HG03103 (cell line): ENCODE results near the gene TIAM1.

Experiments used
- ATAC-seq: cut with Tn5 transposase; IDR thresholded peaks from one replicate; pipeline ENCODE4 v1.9.1; 2021; ENCODE audit warnings: low read depth; ENCODE audit not compliant: unreplicated experiment

TIAM1 gene

DNA sequence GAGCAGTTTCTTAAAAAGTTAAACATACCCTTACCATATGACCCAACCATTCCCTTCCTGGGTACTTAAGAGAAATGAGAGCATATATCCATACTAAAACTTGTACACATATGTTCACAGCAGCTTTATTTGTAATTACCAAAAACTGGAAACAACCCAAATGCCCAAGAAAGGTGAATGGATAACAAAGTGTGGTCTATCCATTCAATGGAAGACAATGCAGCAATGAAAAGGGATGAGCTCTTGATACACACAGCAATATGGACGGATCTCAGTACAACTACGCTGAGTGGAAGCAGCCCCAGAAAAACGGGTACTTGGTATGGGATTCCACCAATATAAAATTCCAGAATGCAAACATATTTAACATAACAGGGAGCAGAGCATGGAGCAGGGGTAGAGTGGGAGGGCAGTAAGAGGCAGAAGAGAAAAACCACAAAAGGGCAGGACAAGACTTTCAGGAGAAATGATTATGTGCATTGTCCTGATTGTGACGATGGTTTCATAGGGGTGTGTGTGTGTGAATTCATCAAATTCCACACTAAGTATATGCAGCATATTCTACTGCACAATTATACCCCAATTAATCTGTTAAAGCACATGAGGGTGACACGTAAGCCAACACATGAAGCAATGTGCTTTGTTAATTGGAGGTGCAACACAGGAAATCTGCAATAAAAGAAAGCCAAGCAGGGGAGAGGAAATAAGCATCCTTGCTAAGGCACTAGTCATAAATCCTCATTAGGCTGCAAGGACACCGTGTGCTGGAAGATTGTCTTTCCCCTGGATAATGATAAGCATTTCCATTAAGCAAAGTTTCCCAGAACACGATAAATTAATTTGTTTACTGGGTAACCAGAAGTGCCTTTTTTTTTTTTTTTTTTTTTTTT lies 192.7 kb downstream of the TIAM1 start:
- no peak for ATAC-seq

DNA sequence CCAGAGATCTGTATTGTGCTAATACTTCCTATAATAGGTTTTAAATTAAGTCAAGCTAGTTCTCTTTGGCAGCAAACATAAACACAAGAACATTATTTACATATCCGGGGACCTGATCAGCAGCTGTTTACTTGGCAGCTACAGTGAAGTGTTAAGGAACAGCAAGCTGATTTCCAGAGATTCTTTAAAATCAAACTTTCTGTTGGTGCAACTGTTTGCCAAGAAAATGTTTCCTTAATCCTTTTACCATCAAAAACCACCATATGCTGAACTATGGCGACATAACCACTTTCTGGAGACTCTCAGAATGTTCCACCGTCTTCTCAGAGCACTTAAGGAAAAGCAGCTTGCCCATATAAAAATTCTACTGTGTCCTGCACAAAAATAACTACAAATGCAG lies 198.8 kb downstream of the TIAM1 start:
- no peak for ATAC-seq

DNA sequence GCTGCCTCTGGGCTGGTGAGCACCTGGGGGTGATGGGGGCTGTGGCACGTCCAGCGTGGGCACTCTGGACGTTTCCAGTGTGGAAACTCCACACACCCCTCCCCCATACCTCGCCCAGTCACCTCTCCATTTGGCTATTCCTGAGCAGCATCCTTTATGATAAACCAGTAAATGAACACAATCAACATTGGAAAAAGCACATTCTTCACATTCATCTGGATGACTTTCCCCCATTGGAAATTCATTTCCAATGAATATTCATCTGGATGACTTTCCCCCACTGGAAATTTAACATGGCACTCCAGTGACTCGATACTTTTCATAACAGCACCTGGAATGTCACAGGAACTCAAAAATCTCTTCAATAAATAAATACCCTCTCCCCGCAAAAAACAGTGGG lies 201.0 kb downstream of the TIAM1 start:
- ATAC-seq = no peak

DNA sequence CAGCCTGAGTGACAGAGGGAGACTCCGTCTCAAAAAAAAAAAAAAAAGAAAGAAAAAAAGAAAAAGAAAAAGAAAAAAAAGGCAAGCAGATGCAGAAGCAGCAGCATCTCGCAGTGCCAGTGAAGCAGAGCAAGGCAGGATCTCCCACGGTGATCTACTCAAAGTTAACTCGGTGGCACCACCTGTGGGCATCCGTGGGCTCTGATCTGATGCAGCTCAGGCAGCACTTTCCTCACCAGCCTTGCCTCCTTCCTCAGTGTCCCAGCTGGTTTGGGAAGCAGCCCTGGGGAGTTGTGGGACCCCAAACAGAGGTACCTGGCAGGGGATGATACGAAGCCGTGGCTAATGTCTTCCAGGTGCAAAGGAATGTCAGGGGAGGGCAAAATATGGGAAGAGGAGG lies 201.5 kb downstream of the TIAM1 start:
- ATAC-seq = no peak

GRCh38 chr21:31141389-31142000 lies 202.6 kb downstream of the TIAM1 start:
- no peak for ATAC-seq

- ATAC-seq = no peak
These were observed 203.4 kb downstream of the TIAM1 start for GRCh38 chr21:31140676-31141075.

- no peak for ATAC-seq
These were observed 204.0 kb downstream of the TIAM1 start for GRCh38 chr21:31140025-31140424.

GRCh38 chr21:31137960-31138359 lies 206.1 kb downstream of the TIAM1 start:
- no peak for ATAC-seq

- ATAC-seq = peak; percentile 64
These were observed 207.2 kb downstream of the TIAM1 start for GRCh38 chr21:31136891-31137290.

DNA sequence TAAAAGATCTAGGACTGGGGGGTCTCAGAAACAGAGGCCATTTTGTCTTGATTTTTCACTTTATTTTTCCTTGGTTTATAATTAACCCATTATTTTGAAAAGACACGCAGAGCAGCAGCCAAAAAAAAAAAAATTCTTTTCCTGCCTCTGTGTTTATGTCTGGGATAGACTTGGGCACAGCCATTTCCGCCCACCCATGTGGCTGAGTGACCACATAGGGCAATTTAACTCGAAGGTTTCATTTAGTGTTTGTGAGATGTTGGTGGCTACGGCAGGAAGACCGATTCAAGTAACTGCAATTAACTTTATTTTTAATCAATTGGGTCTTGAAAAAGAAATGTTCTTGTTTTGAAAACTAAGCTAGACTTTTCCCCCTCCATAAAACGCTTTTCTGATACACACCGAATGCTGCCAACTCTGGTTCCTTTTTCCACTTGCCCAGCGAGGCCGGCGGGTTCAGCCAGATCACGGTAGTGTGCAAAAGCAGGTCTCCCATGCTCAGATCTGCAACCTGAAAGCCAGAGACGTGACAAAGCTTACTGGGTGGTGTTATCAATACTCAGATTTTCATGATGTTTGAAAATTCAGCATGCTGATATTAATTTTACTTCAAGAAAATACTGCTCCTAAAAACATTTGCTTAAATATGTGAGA lies 208.4 kb downstream of the TIAM1 start:
- ATAC-seq = no peak

- ATAC-seq = no peak
These were observed 210.7 kb downstream of the TIAM1 start for GRCh38 chr21:31133243-31133830.

DNA sequence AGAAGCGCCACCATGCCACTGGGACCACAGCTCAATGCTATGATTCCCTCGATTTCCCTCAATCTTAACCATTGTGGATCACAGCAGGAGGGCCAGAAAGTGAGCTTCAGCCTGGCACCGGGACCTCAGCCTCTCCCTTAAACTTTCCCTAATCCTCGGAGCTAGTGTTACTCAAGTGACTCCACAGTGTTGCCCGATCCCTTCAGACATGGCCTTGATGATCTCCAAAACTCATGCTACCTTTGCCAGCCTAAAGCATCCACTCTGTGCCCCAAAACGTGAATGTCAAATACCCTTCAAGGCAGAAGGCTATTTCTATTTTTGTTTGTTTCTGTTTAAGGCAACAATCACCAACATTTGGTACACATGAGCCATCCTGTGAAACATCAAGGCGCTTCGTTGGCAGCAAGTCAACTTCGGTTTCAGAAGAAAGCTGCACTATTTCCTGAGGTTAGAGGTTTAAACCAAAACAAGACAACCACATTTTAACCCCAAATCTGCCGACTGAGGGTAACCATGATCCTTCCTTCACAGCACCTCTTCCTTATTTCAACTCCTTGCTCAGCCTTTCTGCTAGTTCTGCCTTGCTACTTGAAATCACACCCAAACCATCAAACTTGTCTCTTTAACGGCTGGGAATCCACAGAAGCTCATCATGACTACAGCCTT lies 211.4 kb downstream of the TIAM1 start:
- peak; percentile 60 for ATAC-seq

DNA sequence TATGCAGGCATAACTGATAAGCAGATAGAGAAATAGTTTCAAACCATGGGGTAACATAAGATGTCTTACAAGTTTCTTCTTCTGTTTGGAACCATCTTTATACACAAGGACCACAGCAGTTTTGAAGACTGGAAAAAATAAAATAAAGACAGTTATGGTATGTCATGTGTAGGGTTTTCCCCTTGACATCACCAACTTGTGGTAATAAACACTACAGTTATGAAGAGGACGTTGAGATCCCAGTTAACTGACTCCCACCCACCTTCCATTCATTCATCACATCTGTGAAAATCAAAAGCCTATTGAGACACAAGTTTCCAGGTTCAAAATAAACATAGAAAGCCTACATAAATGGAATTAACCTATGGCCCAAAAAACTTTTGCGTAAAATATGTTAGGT lies 213.2 kb downstream of the TIAM1 start:
- no peak for ATAC-seq

- ATAC-seq = no peak
These were observed 215.8 kb downstream of the TIAM1 start for GRCh38 chr21:31128234-31128633.

- peak; percentile 90 for ATAC-seq
These were observed 220.1 kb downstream of the TIAM1 start for GRCh38 chr21:31124010-31124409.

DNA sequence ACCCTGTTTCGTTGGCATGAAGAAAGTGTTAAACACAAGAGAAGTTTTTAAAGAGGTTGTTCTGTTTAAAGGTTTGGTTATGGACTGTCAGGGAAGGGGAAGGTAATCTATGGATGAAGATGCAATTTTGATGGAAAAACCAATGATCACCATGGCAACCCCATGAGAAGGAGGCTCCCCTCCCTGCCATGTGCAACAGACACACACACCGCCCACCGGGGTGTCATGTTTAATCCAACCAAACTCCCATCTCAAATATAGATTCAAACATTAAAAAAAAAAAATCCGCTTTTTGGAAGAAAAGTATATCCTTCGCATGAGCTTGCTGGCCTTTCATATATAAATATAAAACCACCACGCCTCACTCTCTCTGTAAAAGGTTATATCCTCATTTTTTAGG lies 224.9 kb downstream of the TIAM1 start:
- no peak for ATAC-seq

DNA sequence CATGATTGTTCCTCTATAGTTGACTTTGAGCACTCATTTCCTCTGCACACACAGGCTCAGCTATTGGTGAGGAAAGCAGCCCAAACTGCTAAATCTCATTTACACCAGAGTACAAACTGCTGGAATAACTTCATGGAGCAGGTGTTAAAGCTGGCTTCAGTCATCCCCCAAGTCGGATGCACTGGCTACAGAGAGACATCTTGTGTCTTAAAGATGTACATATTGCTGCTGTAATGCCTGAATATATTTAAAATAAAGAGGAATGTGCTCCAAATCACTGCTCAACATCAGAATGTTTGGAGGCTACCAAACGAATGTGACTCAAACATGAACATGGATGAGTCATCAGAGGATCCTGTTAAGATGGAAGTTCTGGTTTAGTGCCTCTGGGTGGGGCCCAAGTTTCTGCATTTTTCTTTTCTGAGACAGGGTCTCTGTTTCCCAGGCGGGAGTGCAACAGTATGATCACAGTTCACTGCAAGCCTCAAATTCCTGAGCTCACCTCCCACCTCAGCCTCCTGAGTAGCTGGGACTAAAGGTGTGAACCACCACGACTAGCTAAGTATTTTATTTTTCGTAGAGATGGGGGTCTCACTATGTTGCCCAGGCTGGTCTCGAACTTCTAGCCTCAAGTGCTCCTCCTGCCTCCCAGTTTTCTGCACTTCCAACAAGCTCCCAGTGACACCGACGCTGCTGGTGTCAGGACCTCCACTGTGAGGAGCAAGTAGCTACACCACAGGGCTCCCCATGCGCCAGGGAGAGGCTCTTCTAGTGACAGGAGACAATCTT lies 226.7 kb downstream of the TIAM1 start:
- no peak for ATAC-seq

DNA sequence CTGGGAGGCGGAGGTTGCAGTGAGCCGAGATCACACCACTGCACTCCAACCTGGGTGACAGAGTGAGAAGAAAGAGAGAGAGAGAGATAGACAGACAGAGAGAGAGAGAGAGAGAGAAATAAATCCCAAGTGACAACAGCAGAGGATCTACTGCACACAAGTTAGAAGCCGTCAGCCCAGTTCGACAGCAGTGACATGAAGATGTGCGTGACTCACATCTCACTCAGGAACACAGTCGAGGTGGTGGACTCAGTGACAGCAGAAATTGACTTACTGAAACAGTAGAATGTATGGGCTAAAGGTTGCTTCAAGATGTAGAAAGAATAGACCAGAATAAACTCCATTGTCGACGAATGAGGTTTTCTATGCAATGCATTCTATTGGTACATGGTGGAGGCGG lies 228.8 kb downstream of the TIAM1 start:
- no peak for ATAC-seq

DNA sequence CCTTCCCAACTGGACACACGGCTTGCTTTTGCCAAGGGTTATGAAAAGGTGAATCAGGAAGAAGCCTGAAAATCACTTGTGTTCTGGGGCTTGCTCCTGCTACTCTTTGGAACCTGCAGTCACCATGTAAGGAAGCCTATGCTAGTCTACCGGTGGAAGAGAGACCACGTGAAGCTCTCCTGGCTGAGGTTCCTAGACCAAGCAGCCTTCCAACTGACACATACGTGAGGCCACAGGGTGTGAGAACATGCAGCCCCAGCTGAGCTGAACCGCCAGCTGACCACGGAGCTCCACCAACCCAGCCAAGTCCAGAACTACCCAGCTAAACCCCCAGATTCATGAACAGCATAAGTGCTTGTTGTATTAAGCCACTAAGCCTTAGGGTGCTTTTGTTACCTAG lies 233.0 kb downstream of the TIAM1 start:
- ATAC-seq = no peak

- no peak for ATAC-seq
These were observed 233.6 kb downstream of the TIAM1 start for GRCh38 chr21:31110430-31110829.
